OCI-LY1 (cell line): Measurements from ENCODE around the gene DLX1.

Experiments used
- H2AFZ ChIP-seq: fragments of 200-600 bp; sonication (generic), shearing (Covaris generic); 2 replicates; pipeline ENCODE4 v1.6.0; 2014; ENCODE audit warnings: antibody characterized with exemption, mild to moderate bottlenecking, low read length
- H3F3A ChIP-seq: fragments of 200-600 bp; sonication (generic), shearing (Covaris generic); 2 replicates; pipeline ENCODE4 v1.6.0; 2014; ENCODE audit warnings: mild to moderate bottlenecking, antibody characterized with exemption, low read length, moderate library complexity; ENCODE audit not compliant: insufficient read depth
- H3K27ac ChIP-seq: fragments of 200-600 bp; sonication (generic); 2 replicates; pipeline ENCODE4 v1.5.1; 2014; ENCODE audit warnings: low read length, mixed run types, mild to moderate bottlenecking, low read depth; ENCODE audit not compliant: poor library complexity, severe bottlenecking
- H3K27me3 ChIP-seq: fragments of 200-600 bp; sonication (generic); 2 replicates; pipeline ENCODE4 v1.6.0; 2014; ENCODE audit warnings: antibody characterized with exemption, mild to moderate bottlenecking, low read length, moderate library complexity; ENCODE audit not compliant: insufficient read depth
- H3K36me3 ChIP-seq: fragments of 200-600 bp; sonication (generic); 2 replicates; pipeline ENCODE4 v1.6.1; 2014; ENCODE audit warnings: mild to moderate bottlenecking, antibody characterized with exemption, low read length, moderate library complexity, mixed read lengths; ENCODE audit not compliant: insufficient read depth
- H3K4me1 ChIP-seq: fragments of 200-600 bp; sonication (generic); 2 replicates; pipeline ENCODE4 v1.5.1; 2014; ENCODE audit warnings: mild to moderate bottlenecking, low read length, moderate library complexity; ENCODE audit not compliant: insufficient read depth, severe bottlenecking
- H3K4me2 ChIP-seq: fragments of 200-600 bp; sonication (generic), shearing (Covaris generic); 2 replicates; pipeline ENCODE4 v1.6.1; 2014; ENCODE audit warnings: low read length
- H3K4me3 ChIP-seq: fragments of 200-600 bp; sonication (generic); 2 replicates; pipeline ENCODE4 v1.5.1; 2014; ENCODE audit warnings: low read length, low read depth, mild to moderate bottlenecking, mixed read lengths; ENCODE audit not compliant: poor library complexity, severe bottlenecking
- H3K79me2 ChIP-seq: fragments of 200-600 bp; shearing (Covaris generic); 2 replicates; pipeline ENCODE4 v1.6.1; 2016; ENCODE audit warnings: mixed run types, low read length, mixed read lengths; ENCODE audit not compliant: insufficient read depth
- H3K9ac ChIP-seq: fragments of 200-600 bp; sonication (generic), shearing (Covaris generic); 2 replicates; pipeline ENCODE4 v1.6.1; 2014; ENCODE audit warnings: mild to moderate bottlenecking, low read length, mixed read lengths
- H3K9me2 ChIP-seq: fragments of 200-600 bp; sonication (generic), shearing (Covaris generic); 2 replicates; pipeline ENCODE4 v1.6.1; 2014; ENCODE audit warnings: low read depth, mild to moderate bottlenecking, low read length, mixed read lengths
- H3K9me3 ChIP-seq: fragments of 200-600 bp; shearing (Covaris generic); 2 replicates; pipeline ENCODE4 v1.6.1; 2014; ENCODE audit warnings: low read length, mixed read lengths
- H4K20me1 ChIP-seq: fragments of 200-600 bp; sonication (generic), shearing (Covaris generic); 2 replicates; pipeline ENCODE4 v1.6.0; 2016; ENCODE audit warnings: mild to moderate bottlenecking, low read length; ENCODE audit not compliant: insufficient read depth
- CTCF ChIP-seq: fragments of 200-600 bp; sonication (generic), shearing (Covaris generic); IDR thresholded peaks from 2 replicates; pipeline ENCODE4 v1.5.1; 2017; ENCODE audit warnings: mild to moderate bottlenecking, antibody characterized with exemption, low read length, moderate library complexity, mixed read lengths
- EZH2 ChIP-seq: fragments of 200-600 bp; sonication (generic), shearing (Covaris generic); IDR thresholded peaks from 2 replicates; pipeline ENCODE4 v1.8.0; 2017; ENCODE audit warnings: borderline replicate concordance, mixed run types, mild to moderate bottlenecking, antibody characterized with exemption, low read length, moderate library complexity, mixed read lengths

DLX1 gene

GRCh38 chr2:172108587-172108930 lies 23.3 kb downstream of the DLX1 start:
- Histone ChIP-seq H3K36me3 (no peaks in the 10 kb centered on the region), H4K20me1 (no peaks in the 10 kb centered on the region), H3K9me2 (no peaks in the 10 kb centered on the region)

GRCh38 chr2:172109256-172109987 lies 24.1 kb downstream of the DLX1 start:
- no peak overlapping the region for H2AFZ ChIP-seq
- no peaks in the 10 kb centered on the region for H3K27me3 ChIP-seq
- H3K36me3 ChIP-seq, result no peaks in the 10 kb centered on the region
- no peaks in the 10 kb centered on the region for H3K9me3 ChIP-seq
- no peak overlapping the region for H3K4me3 ChIP-seq
- no peak overlapping the region for H3K27ac ChIP-seq
- H3K9ac ChIP-seq, result no peak overlapping the region
- H3K9me2 ChIP-seq, result no peaks in the 10 kb centered on the region
- H3K79me2 ChIP-seq, result no peaks in the 10 kb centered on the region
- no peak overlapping the region for H3K4me2 ChIP-seq
- H3F3A ChIP-seq, result no peaks in the 10 kb centered on the region
- no peaks in the 10 kb centered on the region for H4K20me1 ChIP-seq
- TF ChIP-seq CTCF (no peak), EZH2 (no peak)
- H3K4me1 ChIP-seq, result peaks cover 4% of the 10 kb centered on the region

More at GRCh38 chr2:172108587-172108930, 23.3 kb downstream of the DLX1 start:
- H3K27me3 ChIP-seq, result no peaks in the 10 kb centered on the region
- no peaks in the 10 kb centered on the region for H3K9me3 ChIP-seq
- H3K79me2 ChIP-seq, result no peaks in the 10 kb centered on the region
- no peak overlapping the region for H3K9ac ChIP-seq
- H3K4me1 ChIP-seq, result peaks cover 11% of the 10 kb centered on the region
- no peak overlapping the region for H3K27ac ChIP-seq
- no peak overlapping the region for H3K4me3 ChIP-seq
- TF ChIP-seq EZH2 (no peak), CTCF (no peak)
- H3K4me2 ChIP-seq, result no peak overlapping the region
- no peak overlapping the region for H2AFZ ChIP-seq
- no peaks in the 10 kb centered on the region for H3F3A ChIP-seq

- no peak overlapping the region for H2AFZ ChIP-seq
- no peak for TF ChIP-seq CTCF
- TF ChIP-seq EZH2, result no peak
- no peaks in the 10 kb centered on the region for H3K36me3 ChIP-seq
- no peak overlapping the region for H3K9ac ChIP-seq
- no peaks in the 10 kb centered on the region for H3K79me2 ChIP-seq
- no peaks in the 10 kb centered on the region for H3F3A ChIP-seq
- peaks cover 4% of the 10 kb centered on the region for H3K4me1 ChIP-seq
- H3K9me2 ChIP-seq, result no peaks in the 10 kb centered on the region
- no peaks in the 10 kb centered on the region for H4K20me1 ChIP-seq
- H3K9me3 ChIP-seq, result no peaks in the 10 kb centered on the region
- no peak overlapping the region for H3K4me2 ChIP-seq
- no peaks in the 10 kb centered on the region for H3K27me3 ChIP-seq
- no peak overlapping the region for H3K4me3 ChIP-seq
- no peak overlapping the region for H3K27ac ChIP-seq
Measured at GRCh38 chr2:172109988-172110811, 24.9 kb downstream of the DLX1 start.
